Medulla oblongata (tissue), 1 donor: Measurements from ENCODE around the gene ZNF678.

Experiments
- DNase-seq: peaks from one replicate; pipeline ENCODE4 v3.0.0-alpha.2; 2015; ENCODE audit errors: extremely low spot score

The ZNF678 gene

DNA sequence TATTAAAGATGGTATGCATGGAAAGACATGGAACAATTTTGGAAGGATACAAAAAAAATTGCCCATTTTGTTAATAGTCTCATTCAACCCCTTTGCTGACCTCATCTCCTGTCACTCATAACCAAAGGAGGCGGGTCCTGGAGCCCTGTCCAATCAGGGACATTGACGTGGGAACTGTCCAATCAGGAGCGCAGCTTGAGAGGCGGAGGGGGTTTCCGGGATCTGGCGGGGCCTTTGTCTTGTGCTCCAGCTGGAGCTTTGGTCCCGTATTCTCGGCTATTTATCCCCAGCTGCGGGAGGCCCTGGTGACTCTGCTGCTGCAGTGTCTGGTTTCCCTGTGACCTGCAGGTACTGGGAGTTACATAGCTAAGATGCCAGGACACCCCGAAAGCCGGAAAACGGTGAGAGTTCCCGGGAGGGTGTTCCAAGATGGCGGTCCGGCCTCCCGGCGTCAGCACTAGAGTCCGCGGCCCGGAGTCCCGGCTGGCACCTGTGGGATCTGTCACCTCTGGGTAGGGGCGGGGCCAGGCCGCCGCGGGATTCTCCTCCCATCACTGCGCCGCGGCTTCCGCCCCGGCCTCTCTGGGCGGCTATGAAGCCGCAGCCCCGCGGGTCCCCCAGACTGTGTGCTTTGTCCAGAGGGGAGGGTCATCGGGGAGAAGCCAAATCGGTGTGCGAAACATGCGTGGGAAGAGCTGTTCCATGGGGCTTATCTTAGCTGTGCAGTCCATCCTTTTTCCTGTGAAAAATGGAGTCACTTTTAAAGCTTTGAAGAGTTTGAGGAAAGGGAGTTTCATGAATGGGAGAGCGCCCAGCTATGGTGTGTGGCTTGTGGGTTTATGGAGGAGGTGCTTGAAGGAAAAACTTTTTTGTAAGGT is at the start of gene ZNF678:
ZNF678 (plus strand) TSS at position 233 of the 878 bp plus-strand sequence. CDS start 87,436 bp downstream, outside the sequence.
- peak; percentile 96 for DNase-seq

DNA sequence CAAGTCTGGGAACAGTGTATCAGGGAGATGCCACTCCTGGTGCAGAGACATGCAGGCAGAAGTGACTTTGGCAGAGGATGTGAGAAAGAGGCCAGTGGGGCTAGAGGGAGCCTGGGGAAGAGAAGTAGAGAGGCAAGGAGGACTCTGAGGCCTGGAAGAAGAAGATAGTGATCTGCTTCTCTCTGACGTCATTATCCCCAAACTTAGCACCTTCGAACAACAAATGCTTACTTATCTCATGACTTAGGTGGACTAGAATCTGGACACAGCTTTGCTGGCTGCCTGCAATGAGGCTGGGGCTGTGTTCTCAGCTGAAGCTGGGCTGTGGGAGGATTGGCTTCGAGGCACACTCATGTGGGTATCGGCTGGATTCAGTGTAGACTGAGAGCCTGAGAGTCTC is 44.5 kb upstream of the ZNF678 start:
- no peak for DNase-seq

GRCh38 chr1:227521782-227522181 is 41.6 kb upstream of the ZNF678 start:
- DNase-seq: no peak

DNA sequence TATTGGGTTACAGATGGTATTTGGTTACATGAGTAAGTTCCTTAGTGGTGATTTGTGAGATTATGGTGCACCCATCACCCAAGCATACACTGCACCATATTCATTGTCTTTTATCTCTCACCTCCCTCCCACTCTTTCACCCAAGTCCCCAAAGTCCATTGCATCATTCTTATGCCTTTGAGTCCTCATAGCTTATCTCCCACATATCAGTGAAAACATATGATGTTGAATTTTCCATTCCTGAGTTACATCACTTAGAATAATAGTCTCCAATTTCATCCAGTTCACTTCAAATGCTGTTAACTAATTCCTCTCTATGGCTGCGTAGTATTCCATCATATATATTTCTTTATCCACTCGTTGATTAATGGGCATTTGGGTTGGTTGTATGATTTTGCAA is 36.8 kb upstream of the ZNF678 start:
- DNase-seq: no peak

- DNase-seq: no peak
Observed at GRCh38 chr1:227532019-227532619, 31.2 kb upstream of the ZNF678 start.

DNA sequence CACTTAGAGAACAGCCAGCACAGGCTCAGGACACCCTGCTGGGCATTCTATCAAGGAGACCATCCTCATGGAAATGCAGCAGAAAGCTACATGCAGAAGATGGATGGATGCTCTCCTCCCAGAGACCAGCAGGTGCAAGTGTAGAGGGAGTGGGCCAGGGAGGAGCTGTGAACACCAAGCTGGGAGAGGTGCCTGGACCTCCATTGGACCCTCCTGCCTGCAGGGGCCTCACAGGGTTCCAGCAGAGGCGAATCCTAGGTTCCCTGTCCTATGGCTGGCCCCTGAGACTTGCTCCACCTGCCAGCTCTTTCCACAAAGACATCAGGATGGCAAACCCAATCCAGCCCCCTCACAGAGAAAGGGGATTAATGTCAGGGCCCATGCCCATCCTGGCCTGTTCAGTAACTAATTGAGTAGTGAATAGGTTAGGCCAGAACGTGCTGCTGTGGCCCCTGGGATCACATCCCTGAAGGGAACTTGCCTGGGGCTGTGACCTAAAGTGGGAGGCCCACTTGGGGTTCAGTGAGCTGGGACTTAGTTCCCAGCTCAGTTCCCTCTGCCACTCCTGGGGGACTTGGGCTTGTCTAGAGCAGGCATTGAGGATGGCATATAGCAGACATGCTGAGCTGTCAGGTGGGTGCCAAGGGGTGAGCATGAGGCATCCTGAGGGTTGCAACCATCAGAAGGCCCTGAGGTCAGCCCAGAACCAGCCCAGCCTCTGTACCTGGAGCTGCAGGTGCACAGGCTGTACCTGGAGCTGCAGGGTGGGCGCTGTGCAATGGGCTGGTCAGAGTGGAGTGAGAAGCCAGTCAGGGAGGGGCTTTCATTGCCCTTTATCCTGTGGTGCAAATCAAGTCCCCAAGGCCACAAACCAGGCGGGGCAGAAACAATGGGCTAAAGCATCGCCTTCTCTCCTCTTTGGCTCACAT is 22.9 kb upstream of the ZNF678 start:
- no peak for DNase-seq

DNA sequence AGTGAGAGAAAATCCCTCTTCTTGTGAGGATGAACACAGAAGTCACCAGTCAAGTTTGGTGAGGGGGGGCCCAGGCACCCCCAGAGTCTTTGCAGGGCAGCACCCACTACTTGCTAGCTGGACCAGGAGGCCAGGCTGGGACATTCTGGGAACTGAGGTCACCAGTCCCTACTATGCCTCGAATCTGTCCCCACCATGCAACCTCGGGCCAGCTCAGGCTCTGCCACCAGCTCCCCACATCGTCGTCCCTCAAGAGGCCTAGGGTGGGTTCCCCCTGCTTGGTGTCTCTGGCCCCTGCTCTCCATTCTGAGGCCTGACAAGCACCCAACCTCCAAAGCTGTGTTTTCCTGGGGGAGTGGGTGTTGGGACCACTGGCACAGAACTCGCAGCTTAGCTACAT is 22.2 kb upstream of the ZNF678 start:
- DNase-seq: no peak

GRCh38 chr1:227541796-227542152 is 21.6 kb upstream of the ZNF678 start:
- DNase-seq: no peak

DNA sequence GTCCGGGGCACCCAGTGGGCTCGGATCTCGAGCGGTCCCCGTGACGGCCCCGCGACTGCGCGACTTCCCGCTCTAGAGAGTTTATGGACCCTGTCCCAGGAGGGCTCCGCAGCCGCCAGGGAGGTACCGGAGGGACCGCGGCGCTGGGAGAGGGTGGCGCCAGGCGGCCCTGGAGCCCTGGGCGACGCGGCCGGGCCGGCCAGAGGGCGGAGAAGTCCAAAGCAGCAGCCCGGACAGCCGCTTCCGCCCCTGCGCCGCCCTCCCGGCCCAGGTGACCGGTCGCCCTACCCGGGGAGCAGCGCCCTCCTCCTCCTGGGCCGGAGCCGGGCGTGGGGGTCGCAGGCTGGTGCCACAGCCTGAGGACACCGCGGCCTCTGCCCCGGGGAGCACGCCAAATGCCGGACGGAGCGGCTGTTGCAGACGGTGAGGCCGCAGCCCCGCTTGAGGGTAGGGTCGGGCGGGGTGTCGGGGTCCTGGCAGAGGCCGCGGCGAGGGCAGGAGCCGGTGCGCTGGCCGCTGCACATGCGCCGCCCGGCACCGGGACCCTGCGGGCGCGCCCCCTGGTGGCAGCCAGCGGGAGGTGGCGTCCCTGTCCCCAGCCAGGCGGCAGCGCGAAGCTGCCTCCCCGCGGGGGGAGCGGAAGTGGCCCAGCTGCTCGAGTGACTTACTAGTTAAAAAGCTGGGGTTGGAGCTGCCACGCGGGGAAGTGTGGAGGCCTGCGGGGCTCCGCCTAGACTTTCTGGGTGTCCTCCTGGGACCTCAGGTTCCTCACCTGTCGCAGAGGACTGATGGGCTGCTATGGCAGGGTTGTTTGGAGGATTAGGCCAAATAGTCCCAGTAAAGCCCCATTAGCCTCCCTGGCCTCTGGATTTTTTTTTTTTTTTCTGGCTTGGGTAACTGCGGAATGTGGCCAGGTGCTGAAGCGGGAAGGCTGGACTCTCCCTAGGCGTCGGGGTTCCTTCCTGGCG is 20.9 kb upstream of the ZNF678 start:
- DNase-seq: peak; percentile 82

- DNase-seq: no peak
Observed at GRCh38 chr1:227543283-227544066, 19.9 kb upstream of the ZNF678 start.

- no peak for DNase-seq
Observed at GRCh38 chr1:227544067-227545050, 19.0 kb upstream of the ZNF678 start.

- no peak for DNase-seq
Observed at GRCh38 chr1:227545361-227545760, 18.0 kb upstream of the ZNF678 start.

GRCh38 chr1:227546059-227546458 is 17.3 kb upstream of the ZNF678 start:
- DNase-seq: no peak

DNA sequence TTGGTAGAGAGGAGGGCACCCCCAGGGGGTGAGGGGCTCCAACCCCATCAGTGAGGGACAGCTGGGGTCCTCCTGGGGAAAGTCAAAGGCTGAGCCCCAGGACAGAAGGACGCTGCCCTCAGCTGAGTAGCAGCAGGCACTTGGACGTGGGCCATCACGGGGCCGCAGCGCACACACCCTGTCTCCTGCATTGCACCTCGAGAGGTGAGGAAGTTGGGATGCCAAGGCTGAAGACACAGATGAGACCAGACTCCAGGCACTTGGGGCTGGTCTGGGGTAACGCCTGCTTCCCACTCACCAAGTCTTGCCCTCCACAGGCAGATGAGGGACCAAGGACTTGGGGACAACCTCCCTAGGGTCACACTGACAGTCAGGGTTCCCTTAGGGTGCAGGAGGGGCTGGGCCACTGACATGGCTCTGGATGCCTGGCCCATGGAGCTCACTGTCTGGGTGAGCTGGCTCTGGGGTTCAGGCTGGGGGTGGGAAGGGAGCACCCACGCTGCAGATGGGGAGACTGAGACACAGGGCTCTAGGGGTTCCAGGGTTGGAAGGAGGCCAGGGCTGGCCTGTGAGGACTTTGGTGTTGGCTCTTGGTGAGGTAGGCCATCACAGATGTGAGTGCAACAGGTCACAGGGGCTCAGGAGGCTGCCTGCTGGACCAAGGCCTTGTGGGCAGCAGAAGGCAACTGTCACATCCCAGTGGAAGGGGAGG is 16.6 kb upstream of the ZNF678 start:
- no peak for DNase-seq

- no peak for DNase-seq
Observed at GRCh38 chr1:227547310-227548118, 15.8 kb upstream of the ZNF678 start.

DNA sequence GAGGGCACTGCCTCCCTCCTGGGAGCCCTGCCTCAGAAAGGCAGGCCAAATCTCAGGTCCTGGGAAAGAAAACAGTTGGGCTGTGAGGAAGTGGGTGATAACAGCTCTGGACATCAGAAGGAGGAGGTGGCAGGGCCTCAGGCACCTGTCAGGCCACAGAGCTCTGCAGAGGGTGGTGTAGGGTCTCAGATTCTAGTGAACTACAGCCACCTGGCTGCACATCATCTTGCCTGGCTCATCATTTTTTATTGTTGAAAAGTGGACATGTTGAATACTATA is 15.3 kb upstream of the ZNF678 start:
- DNase-seq: no peak

DNA sequence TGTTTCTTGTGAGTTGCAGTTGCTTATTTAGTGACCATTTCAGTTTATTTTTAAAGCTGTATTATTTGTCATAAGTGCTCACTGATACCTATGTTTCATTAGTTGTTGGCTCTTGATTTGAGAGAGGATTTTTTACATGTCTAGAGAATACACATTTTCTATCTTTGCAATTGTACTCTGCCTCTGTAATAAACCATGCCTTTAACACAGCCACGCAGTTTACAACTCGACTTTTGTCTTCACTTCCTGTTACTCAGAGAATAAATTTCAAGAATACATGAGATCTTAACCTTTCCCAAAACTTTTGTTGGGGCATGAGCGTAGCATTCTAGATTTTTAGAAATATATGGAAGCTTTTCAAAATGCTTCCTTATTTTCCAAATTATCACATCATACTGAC is 14.9 kb upstream of the ZNF678 start:
- no peak for DNase-seq

GRCh38 chr1:227549892-227550291 is 13.5 kb upstream of the ZNF678 start:
- DNase-seq: no peak
